Mucosa of descending colon (tissue), 3 donors: Measurements from ENCODE around the gene TNC. TPM values are rescaled to one million over a fixed set of nuclear protein-coding genes. Genes with fewer than 3 reads are reported as not detected.

Experiments used
- ATAC-seq: fragments of 200-7000 bp; cut with Tn5 transposase; one replicate; pipeline ENCODE4 v1.9.1; 2020; ENCODE audit warnings: mild to moderate bottlenecking, moderate library complexity
- DNase-seq, 3 donors: peaks; one replicate each; pipeline ENCODE4 v3.0.0-alpha.2; 2020
- H3K36me3 ChIP-seq: fragments of 200-600 bp; one replicate; pipeline ENCODE4 v1.8.0; 2021; ENCODE audit warnings: low read depth, mild to moderate bottlenecking
- H3K4me1 ChIP-seq: fragments of 200-600 bp; one replicate; pipeline ENCODE4 v1.8.0; 2021; ENCODE audit warnings: low read depth, mild to moderate bottlenecking
- H3K4me3 ChIP-seq: fragments of 200-600 bp; one replicate; pipeline ENCODE4 v1.8.0; 2021; ENCODE audit warnings: mild to moderate bottlenecking
- H3K9me3 ChIP-seq: fragments of 200-600 bp; one replicate; pipeline ENCODE4 v1.8.0; 2021; ENCODE audit warnings: mild to moderate bottlenecking
- CTCF ChIP-seq: fragments of 200-600 bp; IDR thresholded peaks from one replicate; pipeline ENCODE4 v1.8.0; 2022; ENCODE audit warnings: antibody characterized with exemption, mild to moderate bottlenecking
- intact Hi-C, 2 donors: fragments of 100-400 bp; cut with DNase I in 1 of 2; cut with micrococcal nuclease in 1 of 2; formaldehyde crosslinking; loops; one replicate each; pipeline versions ENCODE4 v1.11.0 to v1.11.1; 2022; cut with DNase I, micrococcal nuclease
- total RNA-seq, 3 donors: library from RNA; stranded (reverse); fragmentation: NEBNext Ultra II Directional in 2 of 3; extraction: Animal tissue kit (Norgen Biotek cat#: 25700) in 2 of 3; gene quantifications; one replicate each; pipeline versions ENCODE4 v1.2.1 to v1.2.4, GENCODE V29; 2021 to 2023
- donor health status: DM: no; HTN: no; CAD: no; lungs with moderate emphysema.
- donor health status: DM: no; HTN: no; CAD: no.
- donor health status: DM: no; HTN: yes; CAD: no.

TNC gene
- total RNA-seq, 3 donors from 2014 or later = 6.5 to 216 (median 48.0) TPM

GRCh38 chr9:115033800-115034199, 84.2 kb downstream of the TNC start:
- intact Hi-C loops = no loop called here
- Histone ChIP-seq H3K36me3 (no peaks in the 10 kb centered on the region), H3K4me1 (no peaks in the 10 kb centered on the region), H3K9me3 (no peaks in the 10 kb centered on the region), H3K4me3 (no peak overlapping the region)
- no peak for ATAC-seq
- no peak for DNase-seq
- TF ChIP-seq CTCF = no peak

GRCh38 chr9:115032296-115032695, 85.7 kb downstream of the TNC start:
- TF ChIP-seq CTCF = no peak
- H3K9me3 ChIP-seq = no peaks in the 10 kb centered on the region
- ATAC-seq (no peak), DNase-seq (no peak)
- no peak overlapping the region for H3K4me3 ChIP-seq
- intact Hi-C loops = no loop called here
- no peaks in the 10 kb centered on the region for H3K36me3 ChIP-seq
- H3K4me1 ChIP-seq = no peaks in the 10 kb centered on the region

- no peaks in the 10 kb centered on the region for H3K36me3 ChIP-seq
- intact Hi-C loops = no loop called here
- TF ChIP-seq CTCF = no peak
Observed at GRCh38 chr9:115030006-115030405, 88.0 kb downstream of the TNC start.

GRCh38 chr9:115025721-115026120, 92.2 kb downstream of the TNC start:
- no peak for TF ChIP-seq CTCF
- Histone ChIP-seq H3K9me3 (no peaks in the 10 kb centered on the region), H3K4me3 (no peak overlapping the region), H3K4me1 (no peaks in the 10 kb centered on the region), H3K36me3 (no peaks in the 10 kb centered on the region)
- ATAC-seq (no peak), DNase-seq (no peak)
- intact Hi-C loops = no loop called here

More at GRCh38 chr9:115030006-115030405, 88.0 kb downstream of the TNC start:
- H3K4me1 ChIP-seq = no peaks in the 10 kb centered on the region
- no peak for DNase-seq
- H3K9me3 ChIP-seq = no peaks in the 10 kb centered on the region
- H3K4me3 ChIP-seq = no peak overlapping the region
- ATAC-seq = no peak

- DNase-seq (no peak), ATAC-seq (no peak)
- Histone ChIP-seq H3K9me3 (no peaks in the 10 kb centered on the region), H3K4me1 (no peaks in the 10 kb centered on the region), H3K4me3 (no peak overlapping the region), H3K36me3 (no peaks in the 10 kb centered on the region)
- TF ChIP-seq CTCF = no peak
- intact Hi-C loops = no loop called here
Observed at GRCh38 chr9:115024925-115025535, 92.9 kb downstream of the TNC start.
